NOMO-1 (cell line): ENCODE data around the gene N4BP2L2.

Source experiments
- DNase-seq, 2 experiments: peaks; one replicate each; lab custom pipeline; 2025; ENCODE audit not compliant: unreplicated experiment in 2 of 2; lab: John Stamatoyannopoulos, UW

Gene N4BP2L2

GRCh38 chr13:32471187-32471922 is 67.2 kb downstream of the N4BP2L2 start:
- DNase-seq = no peak

GRCh38 chr13:32468502-32469142 is 70.0 kb downstream of the N4BP2L2 start:
- DNase-seq = no peak

GRCh38 chr13:32456591-32456990 is 82.0 kb downstream of the N4BP2L2 start:
- no peak for DNase-seq

- DNase-seq = no peak
These were observed 83.0 kb downstream of the N4BP2L2 start for GRCh38 chr13:32455594-32455903.

GRCh38 chr13:32454886-32455593 is 83.6 kb downstream of the N4BP2L2 start:
- no peak for DNase-seq

GRCh38 chr13:32453981-32454380 is 84.6 kb downstream of the N4BP2L2 start:
- no peak for DNase-seq

GRCh38 chr13:32448972-32449371 is 89.6 kb downstream of the N4BP2L2 start:
- no peak for DNase-seq

GRCh38 chr13:32447894-32448623 is 90.5 kb downstream of the N4BP2L2 start:
- DNase-seq = no peak

GRCh38 chr13:32446773-32447465 is 91.7 kb downstream of the N4BP2L2 start:
- DNase-seq = peak; percentile 63 to 78

GRCh38 chr13:32446220-32446619 is 92.4 kb downstream of the N4BP2L2 start:
- no peak for DNase-seq

GRCh38 chr13:32445461-32445860 is 93.1 kb downstream of the N4BP2L2 start:
- DNase-seq = no peak

- DNase-seq = peak; percentile 18 to 73
These were observed 95.5 kb downstream of the N4BP2L2 start for GRCh38 chr13:32443111-32443510.

- no peak for DNase-seq
These were observed 99.7 kb downstream of the N4BP2L2 start for GRCh38 chr13:32438871-32439270.

- no peak for DNase-seq
These were observed 105.7 kb downstream of the N4BP2L2 start for GRCh38 chr13:32432856-32433255.

GRCh38 chr13:32431361-32431760 is 107.2 kb downstream of the N4BP2L2 start:
- no peak for DNase-seq

GRCh38 chr13:32430018-32430747 is 108.4 kb downstream of the N4BP2L2 start:
- DNase-seq = no peak

- no peak for DNase-seq
These were observed 109.1 kb downstream of the N4BP2L2 start for GRCh38 chr13:32429433-32429909.

- DNase-seq = peak; percentile 20 to 91
These were observed 109.8 kb downstream of the N4BP2L2 start for GRCh38 chr13:32428581-32429432.
